ENCODE results near the gene AKTIP.

The AKTIP gene

DNA sequence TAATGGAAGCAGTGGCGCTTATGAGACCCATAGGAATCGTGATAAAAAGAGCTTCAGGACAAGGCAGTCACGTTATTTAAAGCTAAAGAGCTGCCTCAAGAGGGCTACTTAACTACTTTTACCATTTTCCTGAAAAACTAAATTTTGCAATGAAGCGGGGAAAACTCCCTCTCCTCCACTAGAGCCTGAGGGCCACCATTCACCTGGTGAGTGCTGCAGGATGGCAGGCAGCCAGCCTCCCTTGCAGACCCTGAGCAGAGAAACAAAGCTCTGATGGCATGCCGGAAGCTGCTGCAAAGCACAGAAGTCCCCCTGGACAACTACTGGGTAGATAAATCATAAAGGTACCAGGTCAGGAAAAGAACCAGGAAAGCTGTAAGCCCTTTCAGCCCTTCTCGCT is 8.4 kb downstream of the AKTIP start:
- DNase-seq (ENCODE audit: low read depth), result no peak
- TF ChIP-seq CTCF (IDR thresholded peaks at IDR 0.05; ENCODE audit: insufficient read depth, low read depth, low read length, missing control alignments), result no peak
- H3K4me3 ChIP-seq (ENCODE audit: low read length), result no peak overlapping the region

GRCh38 chr16:53492503-53492902 is 10.5 kb downstream of the AKTIP start:
- no peak for DNase-seq (ENCODE audit: low read depth)
- TF ChIP-seq CTCF (IDR thresholded peaks at IDR 0.05; ENCODE audit: insufficient read depth, low read depth, low read length, missing control alignments), result no peak
- H3K4me3 ChIP-seq (ENCODE audit: low read length), result no peak overlapping the region

GRCh38 chr16:53489755-53490154 is 13.3 kb downstream of the AKTIP start:
- TF ChIP-seq CTCF (IDR thresholded peaks at IDR 0.05; ENCODE audit: insufficient read depth, low read depth, low read length, missing control alignments), result no peak

GRCh38 chr16:53486230-53486629 is 16.8 kb downstream of the AKTIP start:
- no peak for DNase-seq (ENCODE audit: low read depth)
- H3K4me3 ChIP-seq (ENCODE audit: low read length), result no peak overlapping the region
- no peak for TF ChIP-seq CTCF (IDR thresholded peaks at IDR 0.05; ENCODE audit: insufficient read depth, low read depth, low read length, missing control alignments)

More at GRCh38 chr16:53489755-53490154, 13.3 kb downstream of the AKTIP start:
- no peak overlapping the region for H3K4me3 ChIP-seq (ENCODE audit: low read length)
- no peak for DNase-seq (ENCODE audit: low read depth)

DNA sequence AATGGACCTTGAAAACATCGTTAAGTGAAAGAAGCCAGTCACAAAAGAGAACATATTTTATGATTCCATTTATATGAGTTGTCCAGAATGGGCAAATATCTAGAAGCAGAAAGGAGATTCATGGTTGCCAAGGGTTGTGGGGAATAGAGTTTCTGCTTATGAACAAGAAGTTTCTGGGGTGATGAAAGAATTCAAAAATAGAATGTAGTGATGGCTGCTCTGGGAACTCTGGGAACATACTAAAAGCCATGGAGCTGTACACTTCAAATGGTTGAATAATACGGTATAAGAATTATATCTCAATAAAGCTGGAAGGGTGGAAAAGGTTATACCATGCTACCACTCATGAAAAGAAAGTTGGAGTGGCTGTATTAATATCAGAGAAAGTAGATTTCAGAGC is 18.5 kb downstream of the AKTIP start:
- no peak overlapping the region for H3K4me3 ChIP-seq (ENCODE audit: low read length)
- no peak for TF ChIP-seq CTCF (IDR thresholded peaks at IDR 0.05; ENCODE audit: insufficient read depth, low read depth, low read length, missing control alignments)
- no peak for DNase-seq (ENCODE audit: low read depth)

- DNase-seq (ENCODE audit: low read depth), result peak; percentile 33
- no peak overlapping the region for H3K4me3 ChIP-seq (ENCODE audit: low read length)
- no peak for TF ChIP-seq CTCF (IDR thresholded peaks at IDR 0.05; ENCODE audit: insufficient read depth, low read depth, low read length, missing control alignments)
Observed at GRCh38 chr16:53482123-53482522, 20.9 kb downstream of the AKTIP start.

DNA sequence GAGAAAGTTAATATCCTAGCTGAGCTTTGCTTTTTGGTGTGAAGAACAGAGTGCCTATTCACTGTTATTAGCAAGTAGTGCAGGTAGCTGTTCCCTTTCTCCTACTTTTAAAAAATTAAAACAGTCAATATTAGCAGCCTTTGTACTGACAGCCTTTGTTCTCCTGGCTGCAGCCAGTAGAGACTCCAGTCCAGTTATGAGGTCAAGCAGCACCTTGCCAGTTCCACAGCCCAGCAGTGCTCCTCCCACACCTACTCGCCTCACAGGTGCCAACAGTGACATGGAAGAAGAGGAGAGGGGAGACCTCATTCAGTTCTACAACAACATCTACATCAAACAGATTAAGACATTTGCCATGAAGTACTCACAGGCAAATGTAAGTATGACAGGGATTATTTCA is 22.6 kb downstream of the AKTIP start:
- no peak overlapping the region for H3K4me3 ChIP-seq (ENCODE audit: low read length)
- no peak for TF ChIP-seq CTCF (IDR thresholded peaks at IDR 0.05; ENCODE audit: insufficient read depth, low read depth, low read length, missing control alignments)
- DNase-seq (ENCODE audit: low read depth), result no peak

All from epithelial cell of esophagus (primary cell).